LHCN-M2 (cell line): ENCODE measurements around the gene COMMD6. TPM values are rescaled to one million over a fixed set of nuclear protein-coding genes. Genes with fewer than 3 reads are reported as not detected.

ENCODE experiments used
- DNase-seq: peaks from one replicate; pipeline ENCODE4 v3.0.0-alpha.2; 2012; ENCODE audit warnings: low read depth
- total RNA-seq: library from RNA; depleted of rRNA; stranded (reverse); fragments of >200 nt; gene quantifications from 2 replicates; pipeline ENCODE4 v1.2.3, GENCODE V29; 2014

Gene COMMD6
- total RNA-seq, 1 experiment from 2014 or later: 58.4 TPM

GRCh38 chr13:75530549-75530961 lies 7.1 kb downstream of the COMMD6 start:
- no peak for DNase-seq

GRCh38 chr13:75521956-75522355 lies 15.7 kb downstream of the COMMD6 start:
- DNase-seq: no peak

- DNase-seq: no peak
These were observed 19.1 kb downstream of the COMMD6 start for GRCh38 chr13:75518439-75519088.

- DNase-seq: peak; percentile 45
These were observed 23.3 kb downstream of the COMMD6 start for GRCh38 chr13:75514080-75514995.

GRCh38 chr13:75513271-75513670 lies 24.4 kb downstream of the COMMD6 start:
- no peak for DNase-seq

GRCh38 chr13:75512253-75512652 lies 25.4 kb downstream of the COMMD6 start:
- DNase-seq: peak; percentile 60

- no peak for DNase-seq
These were observed 26.5 kb downstream of the COMMD6 start for GRCh38 chr13:75511051-75511625.

GRCh38 chr13:75508002-75508548 lies 29.6 kb downstream of the COMMD6 start:
- no peak for DNase-seq

GRCh38 chr13:75507027-75508001 lies 30.3 kb downstream of the COMMD6 start:
- DNase-seq: peak; percentile 74

GRCh38 chr13:75506018-75506417 lies 31.6 kb downstream of the COMMD6 start:
- peak; percentile 65 for DNase-seq

- DNase-seq: peak; percentile 89
These were observed 32.3 kb downstream of the COMMD6 start for GRCh38 chr13:75505327-75505726.

- peak; percentile 90 for DNase-seq
These were observed 41.7 kb downstream of the COMMD6 start for GRCh38 chr13:75495938-75496337.

- DNase-seq: peak; percentile 42
These were observed 43.1 kb downstream of the COMMD6 start for GRCh38 chr13:75494491-75494890.

GRCh38 chr13:75493156-75493555 lies 44.5 kb downstream of the COMMD6 start:
- DNase-seq: no peak

- peak; percentile 37 for DNase-seq
These were observed 45.3 kb downstream of the COMMD6 start for GRCh38 chr13:75492389-75492788.

GRCh38 chr13:75491376-75491775 lies 46.3 kb downstream of the COMMD6 start:
- no peak for DNase-seq

GRCh38 chr13:75489502-75490263 lies 48.0 kb downstream of the COMMD6 start:
- DNase-seq: peak; percentile 81

GRCh38 chr13:75486146-75487062 lies 51.2 kb downstream of the COMMD6 start:
- peak; percentile 34 for DNase-seq
